NCI-H226 (cell line): ENCODE data around the gene ARSI.
A peak's percentile ranks its signal among the peaks of the same experiment; 100 is the strongest.

Experiments used
- DNase-seq: peaks from one replicate; pipeline ENCODE4 v3.0.0-alpha.2; 2015

The ARSI gene

GRCh38 chr5:150305557-150305956 is 2.9 kb upstream of the ARSI start:
- no peak for DNase-seq

GRCh38 chr5:150305095-150305494 is 2.4 kb upstream of the ARSI start:
- no peak for DNase-seq

GRCh38 chr5:150304481-150305081 is 1.9 kb upstream of the ARSI start:
- DNase-seq = no peak

- DNase-seq = no peak
Observed at GRCh38 chr5:150303660-150304386, 1.1 kb upstream of the ARSI start.

GRCh38 chr5:150303070-150303615 is 438 bp upstream of the ARSI start:
- peak; percentile 70 for DNase-seq

GRCh38 chr5:150301901-150302300 is 804 bp downstream of the ARSI start:
- DNase-seq = peak; percentile 59

- DNase-seq = no peak
Observed at GRCh38 chr5:150301170-150301505, 1.6 kb downstream of the ARSI start.

GRCh38 chr5:150300496-150301169 is 2.1 kb downstream of the ARSI start:
- no peak for DNase-seq

- peak; percentile 45 for DNase-seq
Observed at GRCh38 chr5:150299571-150300327, 3.0 kb downstream of the ARSI start.

- DNase-seq = peak; percentile 63
Observed at GRCh38 chr5:150298701-150299451, 3.8 kb downstream of the ARSI start.

- DNase-seq = no peak
Observed at GRCh38 chr5:150297934-150298595, 4.6 kb downstream of the ARSI start.

- DNase-seq = no peak
Observed at GRCh38 chr5:150297236-150297890, 5.3 kb downstream of the ARSI start.

GRCh38 chr5:150296496-150296895 is 6.2 kb downstream of the ARSI start:
- DNase-seq = no peak

GRCh38 chr5:150295741-150296486 is 6.8 kb downstream of the ARSI start:
- peak; percentile 39 for DNase-seq

GRCh38 chr5:150295172-150295634 is 7.5 kb downstream of the ARSI start:
- DNase-seq = peak; percentile 77

GRCh38 chr5:150294551-150295071 is 8.1 kb downstream of the ARSI start:
- DNase-seq = no peak

GRCh38 chr5:150293091-150293941 is 9.4 kb downstream of the ARSI start:
- no peak for DNase-seq

GRCh38 chr5:150291388-150292385 is 11.0 kb downstream of the ARSI start:
- peak; percentile 34 for DNase-seq
